NCI-H510A treated with DMSO at 0.1 percent for 48 hours (cell line): ENCODE data around the gene VPS37D.
A peak's percentile ranks its signal among the peaks of the same experiment; 100 is the strongest.

Source experiments
- DNase-seq: peaks from one replicate; lab custom pipeline; 2025; lab: John Stamatoyannopoulos, UW

The VPS37D gene

DNA sequence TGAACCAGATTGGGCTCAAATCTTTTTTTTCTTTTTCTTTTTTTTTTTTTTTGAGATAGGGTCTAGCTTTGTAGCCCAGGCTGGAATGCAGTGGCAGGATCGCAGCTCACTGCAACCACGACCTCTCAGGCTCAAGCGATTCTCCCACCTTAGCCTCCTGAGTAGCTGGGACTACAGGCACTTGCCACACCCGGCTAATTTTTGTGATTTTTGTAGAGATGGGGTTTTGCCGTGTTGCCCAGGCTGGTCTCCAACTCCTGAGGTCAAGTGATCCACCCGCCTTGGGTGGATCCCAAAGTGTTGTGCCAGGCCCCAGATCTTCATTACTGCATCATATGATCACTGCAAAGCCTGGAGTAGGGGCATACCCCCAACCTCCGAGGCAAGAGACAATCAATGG, 12.9 kb downstream of the VPS37D start:
- no peak for DNase-seq

DNA sequence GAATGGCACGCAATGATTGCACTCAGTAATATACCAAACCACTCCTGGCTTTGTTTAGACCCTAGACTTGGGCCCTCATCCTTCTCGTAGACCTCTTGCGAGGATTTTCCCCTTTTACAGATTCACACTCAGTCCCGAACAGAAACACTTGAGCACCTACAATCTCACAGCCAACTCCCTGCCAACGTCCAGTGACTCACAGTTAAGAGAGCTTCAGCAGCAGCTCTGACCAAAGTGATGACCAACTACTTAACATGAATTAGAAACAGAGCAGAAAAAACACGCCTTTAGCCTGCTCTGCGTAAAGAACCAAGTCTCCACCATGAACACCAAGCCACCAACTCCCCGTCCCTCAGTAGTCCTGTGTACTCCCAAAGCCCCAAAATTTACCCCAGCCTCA, 13.4 kb downstream of the VPS37D start:
- no peak for DNase-seq

DNA sequence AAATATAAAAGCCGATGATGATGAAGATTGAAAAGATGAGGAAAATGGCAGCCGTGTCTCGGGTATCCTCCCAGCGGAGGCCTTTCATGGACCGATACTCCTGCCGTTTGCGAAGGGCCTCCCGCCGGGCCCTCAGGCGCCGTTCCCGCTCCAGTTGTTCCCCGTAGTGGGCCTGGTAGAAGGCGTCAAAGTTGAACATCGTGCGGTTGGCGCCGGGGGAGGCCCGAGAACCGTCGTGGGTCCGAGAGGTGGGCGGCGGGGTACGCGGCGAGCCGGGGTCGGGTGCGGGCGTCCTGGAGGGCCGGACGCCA, 15.1 kb downstream of the VPS37D start:
- no peak for DNase-seq

DNA sequence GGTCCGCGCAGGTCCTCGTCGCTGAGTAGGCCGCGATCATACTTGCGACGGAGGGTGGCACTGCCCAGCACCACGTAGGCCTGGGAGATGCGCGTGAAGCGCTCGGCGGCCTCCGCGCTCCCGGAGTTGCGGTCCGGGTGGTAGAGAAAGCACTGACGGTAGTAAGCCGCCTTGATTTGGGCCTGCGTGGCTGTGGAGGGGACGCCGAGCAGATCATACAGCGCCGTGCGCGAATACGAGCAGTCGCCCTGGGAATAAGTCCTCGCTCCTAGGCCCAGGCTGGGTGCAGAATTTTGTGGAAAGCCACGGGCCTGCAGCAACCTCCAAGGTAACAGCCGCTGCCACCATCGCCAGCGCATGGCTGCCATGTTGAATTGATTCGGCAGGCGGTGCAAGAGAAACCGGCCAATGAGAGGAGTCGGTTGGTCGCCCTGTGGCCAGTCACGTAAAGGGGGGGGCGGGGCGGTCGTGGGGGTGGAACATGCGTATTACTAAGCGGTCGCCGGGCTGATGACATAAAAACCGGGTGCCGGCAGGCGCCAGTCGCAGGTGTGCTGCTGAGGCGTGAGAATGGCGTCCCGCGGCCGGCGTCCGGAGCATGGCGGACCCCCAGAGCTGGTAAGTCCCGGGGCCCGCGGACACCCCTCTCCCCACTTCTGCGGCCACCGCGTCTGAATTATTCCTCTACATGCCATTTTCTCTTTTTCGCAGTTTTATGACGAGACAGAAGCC, 15.6 kb downstream of the VPS37D start, which contains the start of the genes BUD23 and DNAJC30:
BUD23 (plus strand) TSS at position 542 of the 732 bp plus-strand sequence; CDS start at position 571, 29 bp downstream.
DNAJC30 (minus strand) TSS at position 398 of the 732 bp plus-strand sequence; CDS start at position 368, 30 bp downstream.
- peak; percentile 84 for DNase-seq

DNA sequence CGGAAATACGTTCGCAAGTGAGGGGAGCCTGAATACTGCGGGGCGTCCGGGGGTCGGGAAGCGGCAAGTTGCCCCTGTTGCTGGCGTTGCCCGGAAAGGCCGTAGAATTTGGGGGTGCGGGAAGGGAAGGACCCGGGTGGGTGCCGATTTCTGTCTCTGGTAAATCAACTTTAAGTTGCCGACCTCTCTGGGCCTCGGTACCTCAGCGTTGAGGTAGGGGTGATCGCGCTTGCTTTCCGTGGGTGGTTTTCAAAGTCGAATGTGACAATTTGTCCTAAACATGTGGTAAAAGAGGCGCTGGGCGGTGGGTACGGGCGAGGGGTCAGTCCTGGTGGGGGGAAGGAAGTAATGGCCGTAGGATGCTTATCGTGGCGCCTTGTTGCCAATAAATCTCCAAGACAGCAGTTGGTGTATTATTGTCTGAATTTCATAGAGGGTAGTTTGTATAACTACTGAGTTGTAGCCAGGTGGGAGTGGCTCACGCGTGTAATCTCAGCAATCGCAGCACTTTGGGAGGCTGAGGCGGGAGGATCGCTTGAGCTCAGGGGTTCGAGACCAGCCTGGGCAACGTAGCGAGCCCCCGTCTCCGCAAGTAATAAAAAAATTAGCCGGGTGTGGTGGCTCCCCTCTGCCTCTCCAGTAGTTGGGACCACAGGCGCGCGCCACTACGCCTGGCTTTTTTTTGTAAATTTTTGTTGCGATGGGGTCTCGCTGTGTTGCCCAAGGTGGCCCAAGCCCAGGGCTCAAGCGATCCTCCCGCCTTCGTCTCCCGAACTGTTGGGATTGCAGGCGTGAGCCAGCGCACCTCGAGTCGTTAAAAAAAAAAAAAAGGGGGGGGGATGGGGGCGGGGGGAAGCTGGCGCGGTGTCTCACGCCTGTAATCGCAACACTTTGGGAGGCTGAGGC, 16.4 kb downstream of the VPS37D start:
- DNase-seq: no peak

DNA sequence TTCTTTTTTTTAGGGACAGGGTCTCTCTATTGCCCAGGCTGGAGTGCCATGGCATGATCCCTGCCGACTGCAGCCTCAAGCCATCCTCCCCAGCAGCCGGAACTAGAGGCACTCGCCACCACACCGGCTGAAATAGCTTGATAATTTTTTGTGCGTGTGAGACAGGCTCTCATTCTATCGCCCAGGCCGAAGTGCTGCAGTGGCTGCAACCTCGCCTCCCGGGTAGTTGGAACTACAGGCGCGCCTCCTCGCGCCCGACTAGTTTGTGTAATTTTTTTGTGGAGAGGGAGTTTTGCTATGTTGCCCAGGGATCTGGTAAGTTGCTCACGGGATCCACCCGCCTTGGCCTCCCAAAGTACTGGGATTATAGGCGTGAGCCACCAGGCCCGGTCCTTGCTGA, 17.7 kb downstream of the VPS37D start:
- DNase-seq: no peak

DNA sequence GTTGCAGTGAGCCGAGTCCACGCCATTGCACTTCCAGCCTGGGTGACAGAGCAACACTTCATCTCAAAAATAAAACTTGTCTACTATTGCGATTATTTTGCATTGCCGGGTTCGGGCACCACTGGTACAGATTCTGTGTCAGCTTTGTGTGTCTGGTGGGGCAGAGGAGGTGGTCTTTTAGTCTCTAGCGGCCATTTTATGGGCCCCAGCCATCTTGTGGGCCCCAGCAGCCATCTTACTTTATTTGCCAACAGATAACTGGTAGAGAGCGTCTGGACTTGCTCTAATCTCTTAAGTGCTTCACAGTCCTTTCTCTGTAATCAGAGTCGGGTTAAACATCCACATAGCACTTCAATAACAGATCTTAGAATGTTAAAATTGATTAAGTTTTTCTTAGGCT, 20.7 kb downstream of the VPS37D start:
- DNase-seq: no peak

DNA sequence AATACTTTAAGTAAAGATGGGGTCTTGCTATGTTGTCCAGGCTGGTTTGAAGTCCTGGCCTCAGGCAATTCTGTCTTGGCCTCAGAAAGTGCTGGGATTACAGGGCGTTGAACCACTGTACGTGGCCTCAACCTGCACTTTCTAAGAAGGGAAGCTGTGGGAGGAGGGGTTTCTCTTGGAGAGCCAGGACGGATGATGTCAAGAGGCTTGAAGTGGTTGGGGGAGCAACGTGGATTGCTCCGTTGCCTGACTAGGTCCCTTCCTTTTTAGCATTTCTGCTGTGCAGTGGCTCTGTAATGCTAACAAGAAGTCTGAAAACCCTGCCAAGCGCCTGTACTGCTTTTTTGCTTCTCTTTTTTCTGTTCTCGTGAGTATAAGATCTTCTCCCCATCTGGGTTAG, 23.0 kb downstream of the VPS37D start:
- no peak for DNase-seq

DNA sequence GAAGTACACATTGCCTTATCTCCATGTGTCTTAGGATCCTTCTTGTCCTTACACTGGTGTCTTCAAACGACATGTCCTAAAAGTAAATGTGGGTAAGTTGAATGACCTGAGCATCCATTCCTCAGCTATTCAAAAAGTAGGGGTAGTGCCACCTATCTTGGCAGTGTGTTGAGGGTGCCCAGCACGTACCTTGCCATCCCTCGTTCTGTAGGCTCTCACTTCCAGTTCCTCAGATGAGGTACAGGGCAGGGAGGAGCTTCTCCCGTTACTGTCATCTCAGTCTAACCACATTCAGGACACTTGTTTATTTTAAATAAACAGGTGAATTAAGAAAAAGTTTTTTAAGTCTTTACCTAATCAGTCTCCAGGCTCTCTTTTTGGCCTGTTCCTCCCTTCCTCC, 28.7 kb downstream of the VPS37D start:
- DNase-seq: no peak

DNA sequence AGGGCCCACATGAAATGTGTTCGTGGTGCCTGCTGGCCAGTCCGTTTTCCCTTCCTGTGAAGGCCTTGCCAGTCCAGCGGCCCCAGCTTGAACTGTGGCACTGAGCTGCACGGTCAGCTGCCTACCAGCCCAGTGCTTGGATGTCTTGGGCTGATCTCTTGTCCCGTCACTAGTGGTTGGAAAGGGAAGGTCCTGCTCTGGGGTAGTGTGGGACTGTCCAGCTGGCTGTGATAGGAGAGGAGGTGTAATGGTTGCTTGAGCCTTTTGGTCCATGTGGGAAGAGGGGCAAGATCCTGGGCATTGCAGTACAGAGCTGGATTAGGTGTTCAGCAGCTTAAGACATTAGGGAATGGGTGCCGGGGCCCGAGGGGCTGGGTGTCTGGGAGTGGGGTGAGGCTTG, 30.8 kb downstream of the VPS37D start:
- DNase-seq: no peak

DNA sequence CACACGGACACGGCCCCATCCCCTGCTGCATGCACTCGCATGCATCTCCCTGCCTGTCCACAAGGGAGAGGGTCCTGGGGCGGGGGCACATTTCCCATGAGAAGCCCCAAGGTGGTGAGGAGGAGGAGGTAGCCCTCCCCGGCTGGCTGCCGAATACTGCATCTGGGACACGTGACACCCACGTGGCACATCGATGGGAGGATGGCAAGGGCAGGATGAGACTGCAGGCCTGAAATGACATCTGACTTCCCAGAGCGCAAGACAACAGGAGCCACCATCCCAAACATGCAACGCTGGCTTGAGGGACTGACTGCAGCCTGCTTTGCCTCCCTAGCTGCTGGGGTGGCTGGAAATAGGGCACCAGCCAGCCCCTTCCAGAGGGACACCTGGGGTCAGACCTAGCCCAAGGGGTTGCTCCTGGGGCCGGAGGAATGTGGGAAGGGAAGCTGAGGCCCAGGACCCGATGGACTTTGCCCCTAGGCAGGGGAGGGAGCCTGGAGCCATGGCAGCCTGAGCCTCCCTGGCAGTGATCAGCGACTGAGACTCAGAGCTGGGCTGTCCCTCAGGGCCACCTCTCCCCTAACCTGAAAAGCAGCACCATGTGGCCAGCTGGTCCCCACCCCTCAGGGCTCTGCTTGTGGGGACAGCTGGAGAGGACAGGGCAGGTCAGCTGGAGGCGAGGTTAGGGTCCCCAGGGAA, 31.9 kb downstream of the VPS37D start:
- DNase-seq: no peak

DNA sequence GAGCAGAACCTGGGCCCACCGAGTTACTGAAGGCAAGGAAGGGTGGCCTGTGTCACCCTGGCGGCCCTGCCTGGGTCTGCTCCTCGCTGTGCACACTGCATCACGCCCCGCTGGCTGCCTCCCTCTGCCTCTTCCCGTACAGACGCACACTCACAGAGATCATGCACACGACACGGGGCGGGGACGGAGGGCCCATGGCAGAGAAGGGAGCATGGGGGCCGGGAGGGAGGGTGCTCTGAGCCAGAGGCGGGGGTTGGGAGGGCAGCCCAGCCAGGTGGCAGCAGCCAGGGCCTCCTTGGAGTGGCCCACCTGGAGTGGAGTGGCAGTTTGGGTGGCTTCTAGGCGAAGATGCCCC, 32.4 kb downstream of the VPS37D start:
- no peak for DNase-seq

DNA sequence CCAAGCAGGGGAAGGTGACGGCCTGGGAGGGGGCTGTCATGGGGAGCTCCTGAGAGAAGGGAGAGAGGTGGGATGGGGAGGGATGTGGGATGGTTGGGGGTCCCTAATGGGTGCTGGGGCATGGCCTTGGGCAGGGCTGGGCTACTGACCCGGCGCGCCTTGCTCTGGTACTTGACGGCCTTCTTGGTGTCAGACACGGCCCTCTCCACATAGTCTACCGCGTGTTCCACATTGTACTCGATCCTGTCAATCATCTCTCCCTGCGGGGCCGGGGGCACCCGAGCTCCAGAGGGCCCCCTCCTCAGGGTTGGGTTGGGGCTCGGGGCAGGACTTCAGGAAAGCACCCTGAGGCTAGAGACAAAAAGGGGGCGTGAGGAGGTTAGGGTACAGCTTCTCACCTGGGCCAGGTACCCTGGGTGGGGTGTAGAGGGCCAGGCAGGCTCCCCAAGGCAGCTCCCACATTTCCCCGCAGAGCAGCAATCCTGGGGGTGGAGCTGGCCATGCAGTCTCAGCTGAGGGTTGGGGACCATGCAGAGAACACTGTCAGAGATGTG, 33.0 kb downstream of the VPS37D start:
- DNase-seq: no peak

DNA sequence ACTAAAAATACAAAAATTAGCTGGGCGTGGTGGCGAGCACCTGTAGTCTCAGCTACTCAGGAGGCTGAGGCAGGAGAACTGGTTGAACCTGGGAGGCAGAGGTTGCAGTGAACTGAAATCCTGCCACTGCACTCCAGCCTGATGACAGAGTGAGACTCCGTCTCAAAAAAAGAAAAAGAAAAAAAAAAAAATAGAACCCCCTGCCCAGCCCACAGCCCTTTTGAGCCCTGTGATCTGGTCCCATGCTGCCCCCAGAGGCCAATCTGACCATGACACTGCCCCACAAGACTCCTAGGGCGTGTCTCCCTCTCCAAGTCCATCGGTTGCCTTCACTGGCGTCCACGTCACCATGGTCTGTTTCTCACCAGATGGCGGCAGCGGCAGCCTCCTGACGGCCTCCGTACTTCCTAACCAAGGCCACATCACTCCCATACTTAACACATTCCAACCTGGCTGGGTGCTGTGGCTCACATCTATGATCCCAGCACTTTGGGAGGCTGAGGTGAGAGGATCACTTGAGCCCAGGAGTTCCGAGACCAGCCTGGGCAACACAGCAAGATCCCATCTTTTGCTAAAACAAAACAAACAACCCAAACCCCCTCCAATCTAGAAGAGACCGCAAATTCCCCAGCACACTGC, 33.8 kb downstream of the VPS37D start:
- peak; percentile 24 for DNase-seq

DNA sequence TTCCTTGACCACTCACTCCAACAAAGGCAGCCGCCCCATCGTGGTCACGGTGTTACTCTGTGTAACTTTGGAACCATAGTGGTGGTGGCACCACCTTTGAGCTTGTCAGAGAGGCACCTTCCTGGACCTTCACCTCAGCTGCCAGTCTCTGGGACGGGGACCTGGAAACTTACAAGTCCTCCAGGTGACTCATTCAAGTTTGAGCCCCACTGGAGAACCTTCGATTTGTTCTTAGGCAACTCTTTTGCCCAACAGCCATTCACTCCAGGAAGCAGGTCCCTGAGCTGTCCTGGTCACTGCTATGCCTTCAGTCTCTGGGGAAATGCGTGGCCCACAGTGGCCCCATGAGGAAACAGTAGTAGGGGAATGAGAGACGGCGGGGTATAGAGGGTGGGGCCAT, 34.6 kb downstream of the VPS37D start:
- no peak for DNase-seq

DNA sequence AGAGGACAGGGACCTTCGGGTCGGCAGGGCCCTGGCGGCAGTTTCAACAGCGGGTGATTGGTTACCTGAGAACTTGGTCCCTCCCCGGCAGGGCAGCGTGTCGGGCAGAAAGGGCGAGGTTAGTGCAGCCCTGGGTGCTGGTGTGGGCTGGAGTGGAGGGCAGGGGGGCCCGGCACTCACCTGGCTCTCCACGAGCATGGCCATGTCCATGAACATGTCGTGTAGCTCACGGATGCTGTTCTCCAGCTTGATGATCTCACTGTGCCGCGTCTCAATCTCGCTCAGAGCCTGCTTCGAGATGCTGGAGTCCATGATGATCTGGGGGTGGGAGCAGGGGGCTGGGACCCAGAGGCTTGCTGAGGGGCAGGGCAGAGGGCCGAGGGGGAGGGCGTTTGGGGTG, 35.0 kb downstream of the VPS37D start:
- no peak for DNase-seq

DNA sequence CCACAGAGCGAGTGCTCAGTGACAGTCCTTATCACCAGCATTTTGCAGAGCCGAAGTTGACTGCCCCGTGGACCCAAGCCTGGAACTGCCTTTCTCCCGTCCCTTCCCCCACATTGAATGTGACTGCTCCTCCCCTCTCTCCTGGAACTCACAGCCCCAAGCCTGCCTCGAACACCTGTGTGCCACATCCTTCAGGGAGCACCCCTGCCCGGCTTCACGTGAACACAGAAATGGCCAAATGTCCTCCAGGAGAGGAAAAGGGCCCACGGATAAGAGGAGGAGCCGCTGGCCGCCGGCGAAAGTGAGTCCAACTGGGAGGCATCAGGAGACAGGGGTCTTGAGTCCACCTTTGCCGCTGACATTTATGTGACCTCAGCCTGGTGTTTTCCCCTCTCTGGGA, 35.6 kb downstream of the VPS37D start:
- DNase-seq: no peak

DNA sequence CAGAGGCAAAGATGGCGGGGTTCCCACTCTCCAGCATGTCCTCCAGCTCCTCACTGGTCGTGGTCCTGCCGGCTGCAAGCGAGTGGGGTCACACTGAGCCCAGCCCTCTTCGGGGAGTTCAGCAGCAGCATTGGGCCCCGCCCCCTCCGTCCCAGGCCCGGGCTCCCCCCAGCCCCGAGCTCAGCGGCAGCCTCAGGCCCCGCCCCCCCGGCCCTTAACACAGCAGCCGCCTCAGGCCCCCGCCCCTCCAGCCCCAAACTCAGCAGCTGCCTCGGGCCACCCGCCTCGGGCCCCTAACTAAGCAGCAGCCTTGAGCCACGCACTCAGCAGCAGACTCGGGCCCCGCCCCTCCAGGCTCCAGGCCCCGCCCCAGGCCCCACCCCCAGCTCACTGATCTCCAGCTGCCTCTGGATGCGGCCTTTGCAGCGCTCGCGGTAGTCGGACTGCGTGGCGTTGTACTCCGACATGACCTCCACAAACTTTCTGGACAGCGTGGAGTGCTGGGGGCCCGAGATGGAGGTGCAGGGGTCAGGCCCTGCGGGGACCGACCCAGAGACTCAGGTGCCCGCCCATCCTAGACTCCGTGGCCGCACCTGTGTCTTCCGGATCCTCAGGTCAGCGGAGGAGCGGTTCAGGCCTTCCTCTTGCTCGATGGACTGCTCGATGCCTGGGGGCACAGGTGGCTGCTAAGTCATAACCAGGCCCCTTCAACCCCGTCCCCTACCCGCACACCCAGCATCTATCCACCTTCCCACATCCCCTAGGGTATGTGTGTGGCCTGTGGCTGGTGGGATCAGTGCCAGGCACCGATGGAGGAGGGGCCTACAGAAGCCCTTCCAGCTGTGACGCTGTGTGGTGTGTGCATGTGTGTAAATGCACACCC, 36.4 kb downstream of the VPS37D start:
- no peak for DNase-seq

DNA sequence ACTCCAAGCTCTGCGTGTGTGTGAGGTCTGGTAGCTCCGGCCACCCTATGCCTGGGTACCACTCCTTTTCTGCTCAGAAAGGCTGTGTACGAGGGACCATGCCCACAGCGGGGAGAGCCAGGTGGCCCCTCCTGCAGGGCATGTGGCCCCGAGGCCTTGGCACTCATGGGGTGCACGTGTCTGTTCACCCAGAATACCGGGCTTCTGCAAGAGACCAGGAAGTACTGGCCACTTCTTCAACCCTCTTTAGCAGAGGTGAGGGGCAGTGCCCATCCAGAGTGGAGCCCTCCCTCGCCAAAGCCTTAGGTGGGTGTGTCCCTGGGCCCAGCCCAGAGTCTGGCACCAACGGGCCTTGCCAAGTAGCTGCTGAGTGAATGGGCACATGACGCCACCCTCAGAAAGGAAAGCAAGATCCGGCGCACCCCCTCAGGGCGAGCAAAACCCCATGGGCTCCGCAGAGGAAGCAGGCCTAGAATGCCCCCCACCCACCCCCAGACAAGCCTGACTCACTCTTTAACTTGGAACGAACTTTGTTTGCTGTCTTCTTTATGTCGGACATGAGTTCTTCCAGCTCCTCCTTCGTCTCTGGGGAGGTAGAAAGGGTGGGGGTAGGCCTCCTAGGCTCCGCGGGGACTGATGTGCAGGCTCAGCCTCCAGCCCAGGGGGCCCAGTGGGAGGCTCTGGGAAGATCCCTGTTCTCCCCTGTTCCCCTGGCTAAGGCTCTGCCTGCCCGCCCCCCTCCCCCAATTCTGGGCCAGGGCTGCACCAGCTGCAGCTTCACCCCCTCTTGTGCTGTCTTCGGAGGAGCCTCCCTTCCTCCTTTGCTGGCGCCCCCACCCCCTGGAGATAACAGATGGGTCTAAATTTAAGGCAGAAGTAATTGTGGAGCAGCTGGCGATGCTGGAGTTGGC, 37.3 kb downstream of the VPS37D start:
- DNase-seq: no peak

DNA sequence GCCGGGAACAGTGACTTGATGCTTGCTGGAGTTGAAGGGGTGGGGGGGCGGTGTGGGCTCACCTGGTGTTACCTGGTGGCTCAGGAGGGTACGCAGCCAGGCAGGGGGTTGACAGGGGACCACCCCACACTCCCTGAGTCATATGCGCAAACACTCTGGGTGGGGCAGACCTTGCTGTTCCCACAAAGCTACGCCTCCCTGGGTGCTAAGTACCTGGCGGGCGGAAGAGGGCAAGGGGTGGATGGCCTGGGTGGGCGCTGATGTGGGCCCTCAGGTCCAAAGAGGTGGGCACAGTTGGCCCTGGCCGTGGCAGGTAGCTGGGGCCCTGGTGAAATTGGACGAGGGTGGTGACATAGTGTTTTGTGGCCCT, 37.9 kb downstream of the VPS37D start:
- DNase-seq: no peak
